ENCODE measurements around the gene TWF1.
"Not testable (repeated sequence)": the region's sequence is repeated elsewhere in the genome, so short reads cannot be mapped to it uniquely, and the experiment has no call there.

The TWF1 gene

DNA sequence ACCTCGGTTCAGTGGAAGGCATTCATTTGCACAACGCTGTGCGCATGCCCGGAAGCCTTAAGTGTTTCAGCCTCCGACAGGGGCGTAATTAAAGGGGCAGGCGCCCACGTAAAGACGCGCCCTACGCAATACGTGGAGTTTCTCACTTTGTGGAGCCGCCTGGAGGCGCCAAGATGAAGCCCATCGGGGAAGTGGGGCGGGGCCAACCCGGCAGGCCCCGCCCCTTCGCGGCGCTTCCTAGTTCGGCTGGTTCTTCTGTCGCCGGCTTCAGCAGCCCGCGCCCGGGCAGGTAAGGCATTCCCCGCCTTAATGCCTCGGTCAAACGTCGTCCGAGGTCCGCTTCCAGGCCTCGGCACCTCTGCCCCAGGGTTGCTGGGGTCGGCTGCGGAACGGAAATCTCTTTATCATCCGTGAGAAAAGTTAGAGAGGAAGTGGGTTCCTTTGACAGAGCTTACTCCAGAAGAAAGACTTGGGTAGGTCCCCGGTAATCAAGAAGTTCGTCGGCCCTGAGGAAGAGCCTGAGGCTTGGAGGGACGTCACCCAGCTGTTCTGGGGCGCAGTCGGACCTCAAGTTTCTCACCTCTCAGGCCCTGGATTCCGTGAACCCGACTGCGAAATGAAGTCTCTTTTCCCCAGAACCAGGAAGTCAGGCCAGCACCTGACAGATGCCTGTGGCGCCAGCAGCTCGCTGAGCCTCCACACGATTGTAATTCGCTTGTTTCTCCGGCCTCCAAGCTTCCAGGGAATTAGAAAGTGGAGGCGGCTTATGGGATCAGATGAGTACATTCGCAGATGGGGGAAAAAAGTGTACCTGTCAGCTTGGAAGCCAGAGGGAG, 47.2 kb downstream of the TWF1 start, which contains the start of the genes IRAK4 and PUS7L:
TSS of gene IRAK4 (plus strand) at position 224 of the 836 bp plus-strand sequence. CDS start 9,161 bp downstream, outside the sequence.
TSS of gene PUS7L (minus strand) at position 63 of the 836 bp plus-strand sequence. CDS start 3,545 bp downstream, outside the sequence.
- peak within 1 kb of the TSS; percentile 71 to 82 for H3K4me3 ChIP-seq (replicated peaks in 1 of 2; ENCODE audit: low read depth in 2 of 2, low read length in 2 of 2)
- peak; percentile 98 for DNase-seq (ENCODE audit: low read depth in 2 of 2)
- TF ChIP-seq, protein P1, sequence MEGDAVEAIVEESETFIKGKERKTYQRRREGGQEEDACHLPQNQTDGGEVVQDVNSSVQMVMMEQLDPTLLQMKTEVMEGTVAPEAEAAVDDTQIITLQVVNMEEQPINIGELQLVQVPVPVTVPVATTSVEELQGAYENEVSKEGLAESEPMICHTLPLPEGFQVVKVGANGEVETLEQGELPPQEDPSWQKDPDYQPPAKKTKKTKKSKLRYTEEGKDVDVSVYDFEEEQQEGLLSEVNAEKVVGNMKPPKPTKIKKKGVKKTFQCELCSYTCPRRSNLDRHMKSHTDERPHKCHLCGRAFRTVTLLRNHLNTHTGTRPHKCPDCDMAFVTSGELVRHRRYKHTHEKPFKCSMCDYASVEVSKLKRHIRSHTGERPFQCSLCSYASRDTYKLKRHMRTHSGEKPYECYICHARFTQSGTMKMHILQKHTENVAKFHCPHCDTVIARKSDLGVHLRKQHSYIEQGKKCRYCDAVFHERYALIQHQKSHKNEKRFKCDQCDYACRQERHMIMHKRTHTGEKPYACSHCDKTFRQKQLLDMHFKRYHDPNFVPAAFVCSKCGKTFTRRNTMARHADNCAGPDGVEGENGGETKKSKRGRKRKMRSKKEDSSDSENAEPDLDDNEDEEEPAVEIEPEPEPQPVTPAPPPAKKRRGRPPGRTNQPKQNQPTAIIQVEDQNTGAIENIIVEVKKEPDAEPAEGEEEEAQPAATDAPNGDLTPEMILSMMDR (IDR thresholded peaks at IDR 0.05; ENCODE audit: low read depth, low read length): peak; percentile 47

DNA sequence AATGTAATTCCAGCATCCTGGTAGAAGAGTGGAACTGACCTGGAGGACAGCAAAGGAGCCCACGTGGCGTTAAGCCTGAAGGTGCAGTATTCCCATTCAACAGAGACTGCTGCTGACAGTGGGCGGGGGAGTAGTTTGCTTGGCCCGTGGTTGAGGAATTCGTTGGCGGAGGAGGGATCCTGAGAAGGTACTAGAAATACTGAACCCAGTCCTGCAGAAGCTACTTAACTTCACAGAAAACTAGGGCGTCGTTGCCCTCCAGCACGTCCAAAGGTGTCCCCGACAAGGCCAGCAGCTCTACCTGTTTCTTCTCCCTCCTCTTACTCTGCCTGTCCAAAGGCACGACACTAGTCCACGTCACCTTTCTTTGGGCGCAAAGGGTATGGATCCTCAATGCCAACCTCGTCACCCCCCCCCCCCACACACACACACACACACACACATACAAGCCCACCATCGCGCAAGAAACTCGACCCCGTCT, 47.8 kb downstream of the TWF1 start:
- DNase-seq (ENCODE audit: low read depth in 2 of 2): peak; percentile 38 to 43
- H3K4me3 ChIP-seq (replicated peaks in 1 of 2; ENCODE audit: low read depth in 2 of 2, low read length in 2 of 2): peak overlapping the region; percentile 71 to 82
- TF ChIP-seq, protein P1 (IDR thresholded peaks at IDR 0.05; ENCODE audit: low read depth, low read length): no peak

DNA sequence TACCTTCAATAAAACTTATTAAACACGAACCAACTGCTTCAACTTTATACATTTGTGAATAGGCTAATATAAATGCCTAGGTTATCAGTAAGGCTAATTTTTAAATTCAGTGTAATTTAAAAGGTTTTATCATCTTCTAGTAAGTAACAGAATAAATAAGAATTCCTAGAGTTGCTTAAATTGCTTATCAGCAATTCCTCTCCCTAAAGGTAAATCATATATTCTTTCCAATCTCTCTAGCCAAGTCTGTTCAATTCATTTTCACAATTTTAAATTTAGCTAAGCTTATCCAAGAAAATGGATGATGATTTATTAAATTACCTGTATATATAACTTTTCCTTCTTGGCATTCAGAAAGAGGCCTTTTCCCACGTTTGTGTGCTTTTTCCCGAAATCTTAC, 52.1 kb downstream of the TWF1 start:
- DNase-seq (ENCODE audit: low read depth in 2 of 2): no peak
- TF ChIP-seq, protein P1 (IDR thresholded peaks at IDR 0.05; ENCODE audit: low read depth, low read length): no peak
- no peak overlapping the region for H3K4me3 ChIP-seq (replicated peaks in 1 of 2; ENCODE audit: low read depth in 2 of 2, low read length in 2 of 2)

DNA sequence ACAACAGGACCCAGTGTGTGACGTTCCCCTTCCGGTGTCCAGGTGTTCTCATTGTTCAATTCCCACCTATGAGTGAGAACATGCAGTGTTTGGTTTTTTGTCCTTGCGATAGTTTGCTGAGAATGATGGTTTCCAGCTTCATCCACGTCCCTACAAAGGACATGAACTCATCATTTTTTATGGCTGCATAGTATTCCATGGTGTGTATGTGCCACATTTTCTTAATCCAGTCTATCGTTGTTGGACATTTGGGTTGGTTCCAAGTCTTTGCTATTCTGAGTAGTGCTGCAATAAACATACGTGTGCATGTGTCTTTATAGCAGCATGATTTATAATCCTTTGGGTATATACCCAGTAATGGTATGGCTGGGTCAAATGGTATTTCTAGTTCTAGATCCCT, 54.8 kb downstream of the TWF1 start:
- H3K4me3 ChIP-seq (replicated peaks in 1 of 2; ENCODE audit: low read depth in 2 of 2, low read length in 2 of 2); DNase-seq (ENCODE audit: low read depth in 2 of 2): not testable (repeated sequence)

DNA sequence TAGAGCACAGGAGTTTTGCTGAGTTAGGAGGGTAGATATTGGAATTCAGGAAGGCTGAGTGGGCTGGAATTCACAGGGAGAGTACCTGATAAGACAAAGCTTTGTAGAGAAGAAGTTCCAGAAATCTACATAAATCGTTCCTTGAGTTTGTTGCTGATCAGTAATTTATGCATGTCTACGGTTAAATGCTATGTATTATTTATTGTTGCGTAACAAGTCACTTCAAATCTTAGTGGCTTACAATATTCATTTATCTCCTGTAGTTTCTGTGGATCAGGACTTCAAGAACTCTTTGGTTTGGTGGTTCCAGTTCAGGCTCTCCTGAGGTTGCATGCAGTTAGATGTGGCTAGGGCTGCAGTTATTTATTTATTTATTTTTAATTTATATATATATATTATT, 55.3 kb downstream of the TWF1 start:
- TF ChIP-seq, protein P1 (IDR thresholded peaks at IDR 0.05; ENCODE audit: low read depth, low read length): no peak
- H3K4me3 ChIP-seq (replicated peaks in 1 of 2; ENCODE audit: low read depth in 2 of 2, low read length in 2 of 2): no peak overlapping the region
- no peak for DNase-seq (ENCODE audit: low read depth in 2 of 2)

DNA sequence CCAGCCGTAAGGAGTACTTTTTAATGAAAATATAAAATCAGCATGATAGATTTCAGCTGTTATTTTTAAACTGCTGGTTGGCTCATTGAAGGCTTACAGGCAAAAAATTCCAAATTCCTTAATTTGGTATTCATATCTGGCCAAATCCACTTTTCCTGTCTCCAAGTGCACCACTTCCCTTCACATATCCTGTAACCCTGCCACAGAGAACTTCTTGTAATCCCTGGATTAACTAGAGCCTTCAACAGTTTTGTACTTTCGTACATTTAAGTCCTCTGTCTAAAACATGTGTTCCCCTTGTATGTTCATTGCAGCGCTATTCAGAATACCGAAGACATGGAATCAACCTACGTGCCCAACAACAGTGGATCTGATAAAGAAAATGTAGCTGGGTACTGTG, 57.1 kb downstream of the TWF1 start:
- TF ChIP-seq, protein P1 (IDR thresholded peaks at IDR 0.05; ENCODE audit: low read depth, low read length): no peak
- DNase-seq (ENCODE audit: low read depth in 2 of 2): no peak
- H3K4me3 ChIP-seq (replicated peaks in 1 of 2; ENCODE audit: low read depth in 2 of 2, low read length in 2 of 2): no peak overlapping the region

DNA sequence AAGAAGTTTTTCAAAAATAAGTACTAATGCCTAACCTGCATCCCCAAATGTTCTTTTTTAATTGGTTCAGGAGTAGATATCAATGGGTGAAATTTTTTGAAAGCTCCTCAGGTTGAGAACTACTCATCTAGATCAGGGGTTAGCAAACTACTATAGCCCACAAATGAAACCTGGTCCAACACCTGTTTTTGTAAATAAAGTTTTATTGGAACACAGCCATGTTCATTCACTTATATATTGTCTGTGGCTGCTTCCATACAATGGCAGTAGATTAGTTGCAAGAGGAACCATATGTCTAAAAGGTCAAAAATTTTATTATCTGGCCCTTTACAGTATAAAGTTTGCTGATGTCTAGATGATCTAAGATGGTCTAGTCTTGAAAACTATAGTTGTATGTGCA, 61.3 kb downstream of the TWF1 start:
- no peak overlapping the region for H3K4me3 ChIP-seq (replicated peaks in 1 of 2; ENCODE audit: low read depth in 2 of 2, low read length in 2 of 2)
- DNase-seq (ENCODE audit: low read depth in 2 of 2): no peak
- TF ChIP-seq, protein P1 (IDR thresholded peaks at IDR 0.05; ENCODE audit: low read depth, low read length): no peak
